Spinal cord (tissue), 10 donors: ENCODE results near the gene RFTN2. TPM values are rescaled to one million over a fixed set of nuclear protein-coding genes. Genes with fewer than 3 reads are reported as not detected.
"Not testable (repeated sequence)": the region's sequence is repeated elsewhere in the genome, so short reads cannot be mapped to it uniquely, and the experiment has no call there.

Source experiments
- DNase-seq, 6 donors: peaks; one replicate each; pipeline versions ENCODE4 v3.0.0 to v3.0.0-alpha.2; 2013 to 2015; ENCODE audit warnings: low spot score in 6 of 6, low read depth in 4 of 6
- H3K27ac ChIP-seq: one replicate; pipeline ENCODE4 v1.5.1; 2013; ENCODE audit warnings: low read depth, low read length, control low read depth
- H3K27me3 ChIP-seq: one replicate; pipeline ENCODE4 v1.6.1; 2013; ENCODE audit warnings: low read length; ENCODE audit not compliant: control insufficient read depth, insufficient read depth
- H3K36me3 ChIP-seq: one replicate; pipeline ENCODE4 v1.6.1; 2013; ENCODE audit warnings: low read length; ENCODE audit not compliant: control insufficient read depth, insufficient read depth
- H3K4me1 ChIP-seq: one replicate; pipeline ENCODE4 v1.6.1; 2013; ENCODE audit warnings: low read length; ENCODE audit not compliant: control insufficient read depth, insufficient read depth
- H3K4me3 ChIP-seq: one replicate; pipeline ENCODE4 v1.5.1; 2013; ENCODE audit warnings: low read depth, low read length, control low read depth
- H3K9me3 ChIP-seq: one replicate; pipeline ENCODE4 v1.6.1; 2013; ENCODE audit warnings: low read length; ENCODE audit not compliant: control insufficient read depth, insufficient read depth
- WGBS: methylation state at CpG from one replicate; pipeline ENCODE4 v1.1.5; 2013; ENCODE audit warnings: missing lambda C conversion rate; ENCODE audit not compliant: insufficient coverage; 5-methylcytosine and 5-hydroxymethylcytosine counted together
- polyA plus RNA-seq, 2 donors: library from polyadenylated mRNA; unstranded; fragments of 120-200 nt; gene quantifications; one replicate each; pipeline ENCODE4 v1.2.1, GENCODE V29; 2013; ENCODE audit not compliant: insufficient read length in 2 of 2
- total RNA-seq, 2 donors: library from RNA; depleted of rRNA in 1 of 2; stranded (reverse); fragments of 120-200 nt in 1 of 2; fragments of >200 nt in 1 of 2; gene quantifications; one replicate each; pipeline versions ENCODE4 v1.2.3 to v1.2.4, GENCODE V29; 2013 to 2014
- donor health status: healthy.

RFTN2 gene
- total and polyA plus RNA-seq, 4 donors: 72.2 to 81.9 (median 78.9) TPM

DNA sequence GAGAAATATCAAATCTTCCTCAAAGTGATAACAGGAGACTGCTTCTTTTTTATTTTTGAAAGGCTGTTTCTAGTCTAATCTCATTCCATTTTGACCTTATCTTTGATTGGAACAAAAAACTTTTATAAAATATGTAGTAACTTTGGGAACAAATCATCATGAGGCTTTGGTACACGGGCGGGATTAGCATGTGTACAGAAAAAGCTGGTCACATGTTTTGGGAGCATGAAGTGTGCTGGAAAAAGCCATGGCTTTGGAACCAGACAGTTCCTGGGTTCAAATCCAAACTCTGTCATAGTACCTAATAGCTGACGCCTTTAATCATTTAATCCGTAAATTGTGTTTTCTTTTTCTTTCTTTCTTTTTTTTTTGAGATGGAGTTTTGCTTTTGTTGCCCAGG, 78.2 kb downstream of the RFTN2 start:
- Histone ChIP-seq H3K36me3 (peaks cover 13% of the 10 kb centered on the region), H3K27ac (peak overlapping the region; percentile 89), H3K9me3 (no peaks in the 10 kb centered on the region), H3K27me3 (no peaks in the 10 kb centered on the region), H3K4me1 (peaks cover 9% of the 10 kb centered on the region), H3K4me3 (no peak overlapping the region)
- WGBS: no CpG with 5 or more reads among the region's 4 CpGs
- peak in 1 of 6 donors; percentile 43 for DNase-seq

DNA sequence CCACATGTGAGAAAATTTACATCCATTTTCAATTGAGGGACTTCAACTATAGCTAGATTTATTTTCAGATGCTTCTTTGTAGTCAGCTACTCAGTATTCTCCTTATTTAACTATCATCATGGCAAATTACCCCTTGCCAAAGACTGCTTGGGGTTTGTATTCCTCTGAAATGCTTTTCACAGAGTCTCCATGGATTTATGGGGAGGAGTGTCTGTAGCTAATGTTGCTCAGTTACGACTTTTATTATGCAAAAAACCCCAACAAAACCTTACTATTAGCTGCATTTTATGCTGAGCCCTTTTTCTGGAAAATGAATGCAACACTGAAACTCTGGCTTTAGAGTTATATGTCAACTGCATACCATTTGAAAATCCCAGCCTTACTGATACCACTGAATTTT, 78.6 kb downstream of the RFTN2 start:
- H3K9me3 ChIP-seq: no peaks in the 10 kb centered on the region
- H3K27ac ChIP-seq: peak overlapping the region; percentile 89
- H3K4me1 ChIP-seq: peaks cover 12% of the 10 kb centered on the region
- H3K36me3 ChIP-seq: peaks cover 17% of the 10 kb centered on the region
- no peak overlapping the region for H3K4me3 ChIP-seq
- WGBS: no CpG with 5 or more reads among the region's 1 CpG
- no peaks in the 10 kb centered on the region for H3K27me3 ChIP-seq
- peak in 5 of 6 donors; percentile 29 to 92 (median 77) for DNase-seq

DNA sequence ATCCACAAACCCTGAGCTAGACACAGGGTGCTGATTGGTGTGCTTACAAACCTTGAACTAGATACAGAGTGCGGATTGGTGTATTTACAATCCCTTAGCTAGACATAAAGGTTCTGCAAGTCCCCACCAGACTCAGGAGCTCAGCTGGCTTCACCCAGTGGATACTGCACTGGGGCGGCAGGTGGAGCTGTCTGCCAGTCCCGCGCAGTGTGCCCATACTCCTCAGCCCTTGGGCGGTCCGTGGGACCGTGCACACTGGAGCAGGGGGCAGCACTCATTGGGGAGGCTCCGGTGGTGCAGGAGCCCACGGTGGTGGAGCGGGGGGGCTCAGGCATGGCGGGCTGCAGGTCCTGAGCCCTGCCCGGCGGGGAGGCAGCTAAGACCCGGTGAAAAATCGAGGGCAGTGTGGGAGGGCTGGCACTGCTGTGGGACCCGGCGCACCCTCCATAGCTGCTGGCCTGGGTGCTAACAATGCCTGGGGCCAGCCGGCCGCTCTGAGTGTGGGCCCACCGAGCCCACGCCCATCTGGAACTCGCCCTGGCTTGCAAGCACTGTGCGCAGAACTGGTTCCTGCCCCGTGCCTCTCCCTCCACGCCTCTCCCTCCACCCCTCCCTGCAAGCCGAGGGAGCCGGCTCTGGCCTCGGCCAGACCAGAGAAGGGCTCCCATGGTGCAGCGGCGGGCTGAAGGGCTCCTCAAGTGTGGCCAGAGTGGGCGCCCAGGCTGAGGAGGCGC, 83.9 kb downstream of the RFTN2 start:
- Histone ChIP-seq H3K4me1 (peaks cover 7% of the 10 kb centered on the region), H3K4me3 (no peak overlapping the region), H3K9me3 (no peaks in the 10 kb centered on the region), H3K27ac (no peak overlapping the region), H3K36me3 (peaks cover 35% of the 10 kb centered on the region), H3K27me3 (no peaks in the 10 kb centered on the region)
- WGBS: 98% methylated on average over 29 of the region's 32 CpGs
- DNase-seq: no peak

DNA sequence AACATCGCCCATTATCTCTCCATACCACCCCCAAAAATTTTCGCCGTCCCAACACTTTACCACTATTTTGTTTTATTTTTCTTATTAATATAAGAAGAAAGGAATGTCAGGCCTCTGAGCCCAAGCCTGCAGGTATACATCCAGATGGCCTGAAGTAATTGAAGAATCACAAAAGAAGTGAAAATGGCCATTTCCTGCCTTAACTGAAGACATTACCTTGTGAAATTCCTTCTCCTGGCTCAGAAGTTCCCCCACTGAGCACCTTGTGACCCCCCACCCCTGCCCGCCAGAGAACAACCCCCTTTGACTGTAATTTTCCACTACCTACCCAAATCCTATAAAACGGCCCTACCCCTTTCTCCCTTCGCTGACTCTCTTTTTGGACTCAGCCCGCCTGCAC, 88.1 kb downstream of the RFTN2 start:
- peaks cover 25% of the 10 kb centered on the region for H3K36me3 ChIP-seq
- not testable (repeated sequence) for H3K9me3 ChIP-seq, DNase-seq, H3K4me3 ChIP-seq, H3K27ac ChIP-seq, H3K4me1 ChIP-seq, H3K27me3 ChIP-seq
- WGBS: 78% methylated on average over 3 of the region's 7 CpGs

DNA sequence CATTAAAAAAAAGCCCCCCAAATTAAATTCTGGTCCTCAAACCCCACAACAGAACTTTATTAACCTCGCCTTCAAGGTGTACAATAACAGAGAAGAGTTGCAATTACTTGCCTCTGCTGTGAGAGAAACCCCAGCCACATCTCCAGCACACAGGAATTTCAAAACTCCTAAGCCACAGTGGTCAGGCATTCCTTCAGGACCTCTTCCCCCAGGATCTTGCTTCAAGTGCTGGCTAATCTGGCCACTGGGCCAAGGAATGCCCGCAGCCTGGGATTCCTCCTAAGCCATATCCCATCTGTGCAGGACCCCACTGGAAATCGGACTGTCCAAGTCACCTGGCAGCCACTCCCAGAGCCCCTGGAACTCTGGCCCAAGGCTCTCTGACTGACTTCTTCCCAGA, 95.2 kb downstream of the RFTN2 start:
- H3K36me3 ChIP-seq, H3K27me3 ChIP-seq, H3K4me3 ChIP-seq, DNase-seq, H3K9me3 ChIP-seq, H3K4me1 ChIP-seq, H3K27ac ChIP-seq: not testable (repeated sequence)
- WGBS: 97% methylated on average over 3 of the region's 3 CpGs

DNA sequence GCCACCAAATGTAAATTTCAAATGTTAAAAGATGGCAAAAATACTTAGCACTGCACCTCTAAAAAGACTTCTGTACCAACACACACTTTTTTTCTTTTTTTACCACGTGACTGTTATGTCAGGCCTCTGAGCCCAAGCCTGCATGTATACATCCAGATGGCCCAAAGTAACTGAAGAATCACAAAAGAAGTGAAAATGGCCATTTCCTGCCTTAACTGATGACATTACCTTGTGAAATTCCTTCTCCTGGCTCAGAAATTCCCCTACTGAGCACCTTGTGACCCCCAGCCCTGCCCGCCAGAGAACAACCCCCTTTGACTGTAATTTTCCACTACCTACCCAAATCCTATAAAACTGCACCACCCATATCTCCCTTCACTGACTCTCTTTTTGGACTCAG, 97.1 kb downstream of the RFTN2 start:
- H3K4me1 ChIP-seq, DNase-seq, H3K9me3 ChIP-seq, H3K27me3 ChIP-seq, H3K4me3 ChIP-seq, H3K27ac ChIP-seq, H3K36me3 ChIP-seq: not testable (repeated sequence)
- WGBS: 92% methylated on average over 2 of the region's 2 CpGs

DNA sequence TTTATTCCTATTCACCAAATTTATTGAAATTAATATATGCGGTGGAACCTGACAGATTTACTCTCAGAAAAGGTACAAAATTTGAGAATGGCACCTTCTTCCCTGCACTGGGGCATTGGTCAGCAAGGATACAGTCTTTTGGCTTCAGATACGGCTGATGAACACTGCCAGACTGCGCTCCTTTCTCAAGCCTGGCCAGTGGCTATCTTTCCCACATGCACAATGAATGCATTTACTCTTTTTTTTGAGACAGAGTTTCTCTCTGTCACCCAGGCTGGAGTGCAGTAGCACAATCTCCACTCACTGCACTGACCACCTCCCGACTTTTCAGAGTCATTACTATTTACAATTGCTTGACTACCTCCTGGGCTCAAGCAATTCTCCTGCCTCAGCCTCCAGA, 97.9 kb downstream of the RFTN2 start:
- DNase-seq: peak in 2 of 6 donors; percentile 17 to 53
- no peaks in the 10 kb centered on the region for H3K27me3 ChIP-seq
- peaks cover under 1% of the 10 kb centered on the region for H3K36me3 ChIP-seq
- WGBS: 55% methylated on average over 3 of the region's 4 CpGs
- peak overlapping the region; percentile 73 for H3K27ac ChIP-seq
- H3K4me1 ChIP-seq: peaks cover 10% of the 10 kb centered on the region
- peaks cover 4% of the 10 kb centered on the region for H3K9me3 ChIP-seq
- H3K4me3 ChIP-seq: no peak overlapping the region

DNA sequence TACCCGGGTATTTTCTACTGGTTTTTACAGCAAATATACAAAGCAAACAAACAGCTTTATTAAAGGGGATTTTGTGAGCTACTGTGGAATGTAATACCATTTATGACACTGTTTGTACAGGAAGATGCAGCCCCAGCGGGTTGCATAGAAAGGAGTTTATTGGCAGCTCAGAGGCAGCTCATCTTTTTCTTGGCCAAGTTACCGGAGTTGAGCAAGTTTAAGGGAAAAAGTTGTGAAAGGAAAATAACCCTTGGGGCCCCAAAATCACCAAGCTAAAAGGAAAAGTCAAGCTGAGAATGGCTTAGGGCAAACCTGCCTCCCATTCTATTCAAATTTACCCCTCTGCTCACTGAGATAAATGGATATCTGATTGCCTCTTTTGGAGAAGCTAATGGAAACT, 98.8 kb downstream of the RFTN2 start:
- WGBS: 0% methylated on average over 1 of the region's 3 CpGs
- peaks cover 13% of the 10 kb centered on the region for H3K4me1 ChIP-seq
- peaks cover 7% of the 10 kb centered on the region for H3K36me3 ChIP-seq
- no peaks in the 10 kb centered on the region for H3K27me3 ChIP-seq
- H3K9me3 ChIP-seq: peaks cover 4% of the 10 kb centered on the region
- peak in 1 of 6 donors; percentile 64 for DNase-seq
- H3K27ac ChIP-seq: peak overlapping the region; percentile 43
- H3K4me3 ChIP-seq: no peak overlapping the region

DNA sequence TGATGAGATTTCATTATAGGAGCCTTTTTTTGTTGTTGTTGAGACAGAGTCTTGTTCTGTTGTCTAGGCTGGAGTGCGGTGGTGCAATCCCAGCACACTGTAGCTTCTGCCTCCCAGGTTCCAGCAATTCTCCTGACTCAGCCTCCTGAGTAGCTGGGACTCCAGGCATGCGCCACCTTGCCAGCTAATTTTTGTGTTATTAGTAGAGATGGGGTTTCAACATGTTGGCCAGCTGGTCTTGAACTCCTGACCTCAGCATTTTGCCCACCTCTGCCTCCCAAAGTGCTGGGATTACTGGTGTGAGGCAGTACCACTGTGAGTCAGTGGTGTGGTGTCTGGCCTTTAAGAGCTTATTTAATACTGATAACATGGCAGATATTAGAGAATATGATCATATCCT, 99.4 kb downstream of the RFTN2 start:
- Histone ChIP-seq H3K27me3 (no peaks in the 10 kb centered on the region), H3K4me1 (peaks cover 13% of the 10 kb centered on the region), H3K36me3 (peaks cover 7% of the 10 kb centered on the region), H3K27ac (no peak overlapping the region), H3K4me3 (no peak overlapping the region), H3K9me3 (peaks cover 4% of the 10 kb centered on the region)
- DNase-seq: no peak
- WGBS: 86% methylated on average over 1 of the region's 2 CpGs

DNA sequence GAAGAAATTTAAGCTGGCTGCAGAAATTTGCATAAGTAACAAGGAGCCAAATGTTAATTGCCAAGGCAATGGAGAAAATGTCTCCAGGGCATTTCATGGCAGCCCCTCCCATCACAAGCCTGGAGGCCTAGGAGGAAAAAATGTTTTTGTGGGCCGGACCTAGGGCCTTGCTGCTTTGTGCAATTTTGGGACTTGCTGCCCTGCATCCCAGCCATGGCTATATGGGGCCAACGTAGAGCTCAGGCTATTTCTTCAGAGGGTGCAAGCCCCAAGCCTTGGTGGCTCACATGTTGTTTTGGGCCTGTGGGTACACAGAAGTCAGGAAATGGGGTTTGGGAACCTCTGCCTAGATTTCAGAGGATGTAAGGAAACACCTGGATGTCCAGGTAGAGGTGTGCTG, 101.8 kb downstream of the RFTN2 start:
- H3K4me1 ChIP-seq: peaks cover 13% of the 10 kb centered on the region
- H3K27me3 ChIP-seq: no peaks in the 10 kb centered on the region
- DNase-seq: no peak
- peaks cover 11% of the 10 kb centered on the region for H3K36me3 ChIP-seq
- 94% methylated on average over 2 of the region's 2 CpGs for WGBS
- no peak overlapping the region for H3K4me3 ChIP-seq
- H3K27ac ChIP-seq: no peak overlapping the region
- peaks cover 4% of the 10 kb centered on the region for H3K9me3 ChIP-seq
